ENCODE data around the gene BAK1.

DNA sequence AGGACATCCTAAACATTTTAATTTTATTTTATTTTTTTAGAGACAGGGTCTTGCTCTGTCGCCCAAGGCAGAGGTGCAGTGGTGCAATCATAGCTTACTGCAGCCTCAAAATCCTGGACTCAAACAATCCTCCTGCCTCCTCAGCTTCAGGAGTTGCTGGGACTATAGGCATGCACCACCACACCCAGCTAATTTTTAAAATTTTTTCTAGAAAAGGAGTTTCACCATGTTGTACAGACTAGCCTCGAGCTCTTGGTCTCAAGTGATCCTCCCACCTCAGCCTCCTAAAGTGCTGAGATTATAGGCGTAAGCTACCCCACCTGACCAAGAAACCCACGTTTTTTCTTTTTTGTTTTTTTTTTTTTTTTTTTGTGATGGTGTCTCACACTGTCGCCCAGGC is 33.3 kb downstream of the BAK1 start:
- TF ChIP-seq, protein P1, sequence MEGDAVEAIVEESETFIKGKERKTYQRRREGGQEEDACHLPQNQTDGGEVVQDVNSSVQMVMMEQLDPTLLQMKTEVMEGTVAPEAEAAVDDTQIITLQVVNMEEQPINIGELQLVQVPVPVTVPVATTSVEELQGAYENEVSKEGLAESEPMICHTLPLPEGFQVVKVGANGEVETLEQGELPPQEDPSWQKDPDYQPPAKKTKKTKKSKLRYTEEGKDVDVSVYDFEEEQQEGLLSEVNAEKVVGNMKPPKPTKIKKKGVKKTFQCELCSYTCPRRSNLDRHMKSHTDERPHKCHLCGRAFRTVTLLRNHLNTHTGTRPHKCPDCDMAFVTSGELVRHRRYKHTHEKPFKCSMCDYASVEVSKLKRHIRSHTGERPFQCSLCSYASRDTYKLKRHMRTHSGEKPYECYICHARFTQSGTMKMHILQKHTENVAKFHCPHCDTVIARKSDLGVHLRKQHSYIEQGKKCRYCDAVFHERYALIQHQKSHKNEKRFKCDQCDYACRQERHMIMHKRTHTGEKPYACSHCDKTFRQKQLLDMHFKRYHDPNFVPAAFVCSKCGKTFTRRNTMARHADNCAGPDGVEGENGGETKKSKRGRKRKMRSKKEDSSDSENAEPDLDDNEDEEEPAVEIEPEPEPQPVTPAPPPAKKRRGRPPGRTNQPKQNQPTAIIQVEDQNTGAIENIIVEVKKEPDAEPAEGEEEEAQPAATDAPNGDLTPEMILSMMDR (IDR thresholded peaks at IDR 0.05): no peak
- TF ChIP-seq POLR2A (IDR thresholded peaks at IDR 0.05): no peak
